Panc1 (cell line): ENCODE results near the gene FBXO36. TPM values are rescaled to one million over a fixed set of nuclear protein-coding genes. Genes with fewer than 3 reads are reported as not detected.

ENCODE experiments used
- ATAC-seq: fragments of 200-7000 bp; cut with Tn5 transposase; 2 replicates; pipeline ENCODE4 v1.9.1; 2020; ENCODE audit warnings: mild to moderate bottlenecking, moderate library complexity
- BruUV-seq: library from RNA; stranded (reverse); fragments of 400-500 nt; replicated peaks from 2 replicates; lab custom pipeline; 2021; lab: Mats Ljungman, UMichigan
- CTCF ChIA-PET: fragments of 300-600 bp; sonication (Branson Sonifier 250); formaldehyde crosslinking; loops from one replicate; lab custom pipeline; 2022; ENCODE audit warnings: antibody characterized with exemption; lab: Charles Lee
- POLR2A ChIA-PET: fragments of 300-600 bp; sonication (Branson Sonifier 250); formaldehyde crosslinking; loops from one replicate; lab custom pipeline; 2022; ENCODE audit warnings: antibody characterized with exemption; lab: Charles Lee
- DNase-seq: peaks from one replicate; pipeline ENCODE4 v3.0.0-alpha.2; 2010; ENCODE audit warnings: low read depth, low spot score
- H3K27ac ChIP-seq: 2 replicates; pipeline ENCODE4 v1.5.1; 2011; ENCODE audit warnings: mild to moderate bottlenecking, low read length, inconsistent platforms
- H3K27me3 ChIP-seq: fragments of 200-500 bp; sonication (Bioruptor generic); 2 replicates; pipeline ENCODE4 v1.6.0; 2014; ENCODE audit warnings: low read length, inconsistent platforms; ENCODE audit not compliant: control insufficient read depth, insufficient read depth
- H3K36me3 ChIP-seq: fragments of 200-500 bp; sonication (Bioruptor generic); 2 replicates; pipeline ENCODE4 v1.5.1; 2014; ENCODE audit warnings: inconsistent platforms, mild to moderate bottlenecking, low read length, moderate library complexity; ENCODE audit not compliant: control insufficient read depth, insufficient read depth
- H3K4me1 ChIP-seq: 2 replicates; pipeline ENCODE4 v1.5.1; 2011; ENCODE audit warnings: inconsistent platforms, mild to moderate bottlenecking, low read length, moderate library complexity; ENCODE audit not compliant: control insufficient read depth, insufficient read depth
- H3K4me3 ChIP-seq, 2 experiments: 2 replicates each; pipeline ENCODE4 v1.5.1; 2011 to 2012; ENCODE audit warnings: low read depth in 2 of 2, low read length in 2 of 2, mild to moderate bottlenecking in 2 of 2, inconsistent platforms in 1 of 2, moderate library complexity in 1 of 2
- H3K9me3 ChIP-seq: fragments of 200-500 bp; sonication (Bioruptor generic); 2 replicates; pipeline ENCODE4 v1.5.1; 2014; ENCODE audit warnings: low read depth, mild to moderate bottlenecking, inconsistent platforms, low read length, moderate library complexity; ENCODE audit not compliant: control insufficient read depth, insufficient read depth
- CTCF ChIP-seq: fragments of 450-650 bp; IDR thresholded peaks from 2 replicates; pipeline ENCODE4 v1.5.1; 2017; ENCODE audit warnings: mild to moderate bottlenecking
- POLR2AphosphoS5 ChIP-seq: IDR thresholded peaks from 2 replicates; pipeline ENCODE4 v1.6.1; 2012; ENCODE audit warnings: mild to moderate bottlenecking, low read depth, low read length, moderate library complexity
- SIN3A ChIP-seq: IDR thresholded peaks from 2 replicates; pipeline ENCODE4 v1.6.1; 2012; ENCODE audit warnings: low read depth, mild to moderate bottlenecking, low read length, moderate library complexity, borderline replicate concordance; ENCODE audit not compliant: insufficient read depth
- TCF7L2 ChIP-seq: IDR thresholded peaks from 2 replicates; pipeline ENCODE4 v1.6.1; 2011; ENCODE audit warnings: mild to moderate bottlenecking, low read depth, low read length, inconsistent platforms
- in situ Hi-C: cut with HindIII; loops from 2 replicates; pipeline ENCODE4 v1.10.0; 2016; ENCODE audit warnings: low sequenced_read_pairs, low pct_unique_long_range_greater_than_20kb
- intact Hi-C: fragments of 100-400 bp; cut with micrococcal nuclease; formaldehyde crosslinking; loops from one replicate; pipeline ENCODE4 v1.10.0; 2022; ENCODE audit not compliant: unreplicated experiment
- total RNA-seq: library from RNA; stranded (reverse); gene quantifications from one replicate; pipeline ENCODE4 v1.2.1, GENCODE V29; 2021; ENCODE audit not compliant: unreplicated experiment
- TF ChIP-seq, protein P1 (sequence below), 2 experiments: IDR thresholded peaks; 2 replicates each; pipeline ENCODE4 v1.6.1; 2011 to 2012; ENCODE audit warnings: low read depth in 2 of 2, control low read depth in 1 of 2, low read length in 1 of 2, mild to moderate bottlenecking in 1 of 2, moderate library complexity in 1 of 2; ENCODE audit not compliant: insufficient read depth in 1 of 2

The FBXO36 gene
- total RNA-seq, 1 experiment from 2014 or later = 3.9 TPM

- intact Hi-C loops (no loop called here), in situ Hi-C loops (no loop called here)
- 0 out of 2 replicates have a peak, but pooled peaks cover 2% of the 10 kb centered on the region for H3K36me3 ChIP-seq
- no peak for ATAC-seq
- POLR2A ChIA-PET = no interaction called here
- no peaks in the 10 kb centered on the region for H3K27me3 ChIP-seq
- H3K4me1 ChIP-seq = peaks cover 7% of the 10 kb centered on the region; the same call in 1 of the 2 replicates
- no peak overlapping the region for H3K27ac ChIP-seq
- H3K4me3 ChIP-seq = no peak overlapping the region
- CTCF ChIA-PET = no interaction called here
- no peaks in the 10 kb centered on the region for H3K9me3 ChIP-seq
- BruUV-seq = no TSS peak
- no peak for DNase-seq
- no peak for TF ChIP-seq POLR2AphosphoS5
- TF ChIP-seq SIN3A = no peak
- no peak for TF ChIP-seq CTCF
- no peak for TF ChIP-seq TCF7L2
- TF ChIP-seq, protein P1, sequence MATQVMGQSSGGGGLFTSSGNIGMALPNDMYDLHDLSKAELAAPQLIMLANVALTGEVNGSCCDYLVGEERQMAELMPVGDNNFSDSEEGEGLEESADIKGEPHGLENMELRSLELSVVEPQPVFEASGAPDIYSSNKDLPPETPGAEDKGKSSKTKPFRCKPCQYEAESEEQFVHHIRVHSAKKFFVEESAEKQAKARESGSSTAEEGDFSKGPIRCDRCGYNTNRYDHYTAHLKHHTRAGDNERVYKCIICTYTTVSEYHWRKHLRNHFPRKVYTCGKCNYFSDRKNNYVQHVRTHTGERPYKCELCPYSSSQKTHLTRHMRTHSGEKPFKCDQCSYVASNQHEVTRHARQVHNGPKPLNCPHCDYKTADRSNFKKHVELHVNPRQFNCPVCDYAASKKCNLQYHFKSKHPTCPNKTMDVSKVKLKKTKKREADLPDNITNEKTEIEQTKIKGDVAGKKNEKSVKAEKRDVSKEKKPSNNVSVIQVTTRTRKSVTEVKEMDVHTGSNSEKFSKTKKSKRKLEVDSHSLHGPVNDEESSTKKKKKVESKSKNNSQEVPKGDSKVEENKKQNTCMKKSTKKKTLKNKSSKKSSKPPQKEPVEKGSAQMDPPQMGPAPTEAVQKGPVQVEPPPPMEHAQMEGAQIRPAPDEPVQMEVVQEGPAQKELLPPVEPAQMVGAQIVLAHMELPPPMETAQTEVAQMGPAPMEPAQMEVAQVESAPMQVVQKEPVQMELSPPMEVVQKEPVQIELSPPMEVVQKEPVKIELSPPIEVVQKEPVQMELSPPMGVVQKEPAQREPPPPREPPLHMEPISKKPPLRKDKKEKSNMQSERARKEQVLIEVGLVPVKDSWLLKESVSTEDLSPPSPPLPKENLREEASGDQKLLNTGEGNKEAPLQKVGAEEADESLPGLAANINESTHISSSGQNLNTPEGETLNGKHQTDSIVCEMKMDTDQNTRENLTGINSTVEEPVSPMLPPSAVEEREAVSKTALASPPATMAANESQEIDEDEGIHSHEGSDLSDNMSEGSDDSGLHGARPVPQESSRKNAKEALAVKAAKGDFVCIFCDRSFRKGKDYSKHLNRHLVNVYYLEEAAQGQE (IDR thresholded peaks at IDR 0.05; ENCODE audit: insufficient read depth in 1 of 2, low read depth in 2 of 2, low read length in 1 of 2) = no peak
These were observed 34.9 kb upstream of the FBXO36 start for GRCh38 chr2:229887441-229887840.

- BruUV-seq = no TSS peak
- in situ Hi-C loops = no loop called here
- CTCF ChIA-PET = no interaction called here
These were observed 34.3 kb upstream of the FBXO36 start for GRCh38 chr2:229888031-229888430.

More at GRCh38 chr2:229888031-229888430, 34.3 kb upstream of the FBXO36 start:
- no peak for DNase-seq
- no peak overlapping the region for H3K27ac ChIP-seq
- ATAC-seq = no peak
- H3K4me3 ChIP-seq = no peak overlapping the region
- H3K4me1 ChIP-seq = peaks cover 7% of the 10 kb centered on the region; the same call in 1 of the 2 replicates
- intact Hi-C loops = no loop called here
- TF ChIP-seq CTCF (no peak), POLR2AphosphoS5 (no peak), TCF7L2 (no peak), SIN3A (no peak)
- TF ChIP-seq, protein P1 (IDR thresholded peaks at IDR 0.05; ENCODE audit: insufficient read depth in 1 of 2, low read depth in 2 of 2, low read length in 1 of 2) = no peak
- no peaks in the 10 kb centered on the region for H3K27me3 ChIP-seq
- POLR2A ChIA-PET = no interaction called here
- 0 out of 2 replicates have a peak, but pooled peaks cover 2% of the 10 kb centered on the region for H3K36me3 ChIP-seq
- H3K9me3 ChIP-seq = no peaks in the 10 kb centered on the region
